HG03342 (cell line): ENCODE results near the gene ITGA4.
"Not testable (repeated sequence)": the region's sequence is repeated elsewhere in the genome, so short reads cannot be mapped to it uniquely, and the experiment has no call there.

ENCODE experiments used
- ATAC-seq: cut with Tn5 transposase; IDR thresholded peaks from one replicate; pipeline ENCODE4 v1.9.1; 2021; ENCODE audit warnings: mild to moderate bottlenecking, moderate library complexity; ENCODE audit not compliant: unreplicated experiment

The ITGA4 gene

GRCh38 chr2:181457121-181457740 lies at the start of gene ITGA4:
TSS of gene ITGA4 (plus strand) at chr2:181457386. CDS start at chr2:181457655, 269 bp downstream.
- ATAC-seq, result peak; percentile 74

- no peak for ATAC-seq
Measured at GRCh38 chr2:181408861-181409260, 48.3 kb upstream of the ITGA4 start.

- peak; percentile 99 for ATAC-seq
Measured at GRCh38 chr2:181411105-181411849, 45.9 kb upstream of the ITGA4 start.

GRCh38 chr2:181419129-181419855 lies 37.9 kb upstream of the ITGA4 start:
- no peak for ATAC-seq

GRCh38 chr2:181420259-181421130 lies 36.7 kb upstream of the ITGA4 start:
- no peak for ATAC-seq

GRCh38 chr2:181421131-181421458 lies 36.1 kb upstream of the ITGA4 start:
- ATAC-seq, result no peak

GRCh38 chr2:181421464-181421863 lies 35.7 kb upstream of the ITGA4 start:
- no peak for ATAC-seq

- ATAC-seq, result no peak
Measured at GRCh38 chr2:181426672-181427071, 30.5 kb upstream of the ITGA4 start.

GRCh38 chr2:181430406-181431118 lies 26.6 kb upstream of the ITGA4 start:
- no peak for ATAC-seq

GRCh38 chr2:181431674-181432073 lies 25.5 kb upstream of the ITGA4 start:
- no peak for ATAC-seq

GRCh38 chr2:181438261-181438660 lies 18.9 kb upstream of the ITGA4 start:
- no peak for ATAC-seq

- ATAC-seq, result no peak
Measured at GRCh38 chr2:181440344-181440743, 16.8 kb upstream of the ITGA4 start.

GRCh38 chr2:181440919-181441318 lies 16.3 kb upstream of the ITGA4 start:
- no peak for ATAC-seq

- no peak for ATAC-seq
Measured at GRCh38 chr2:181441670-181442069, 15.5 kb upstream of the ITGA4 start.

- ATAC-seq, result no peak
Measured at GRCh38 chr2:181444654-181445053, 12.5 kb upstream of the ITGA4 start.

GRCh38 chr2:181446985-181447384 lies 10.2 kb upstream of the ITGA4 start:
- no peak for ATAC-seq

GRCh38 chr2:181449278-181449677 lies 7.9 kb upstream of the ITGA4 start:
- ATAC-seq, result not testable (repeated sequence)

- ATAC-seq, result no peak
Measured at GRCh38 chr2:181454686-181455450, 2.3 kb upstream of the ITGA4 start.

GRCh38 chr2:181456660-181457120 lies 496 bp upstream of the ITGA4 start:
- peak; percentile 69 for ATAC-seq
